Pancreas (tissue), 10 donors: ENCODE measurements around the gene RAB13. TPM values are rescaled to one million over a fixed set of nuclear protein-coding genes. Genes with fewer than 3 reads are reported as not detected.

Source experiments
- ATAC-seq, 4 donors: fragments of 200-7000 bp; cut with Tn5 transposase; one replicate each; pipeline versions ENCODE4 v1.8.0 to v1.9.1; 2020; ENCODE audit warnings: mild to moderate bottlenecking in 4 of 4, moderate library complexity in 4 of 4
- DNase-seq, 6 donors: peaks; one replicate each; pipeline ENCODE4 v3.0.0-alpha.2; 2020
- FAIRE-seq: peaks from 2 replicates; lab custom pipeline; 2012; peaks lifted over from hg19 to GRCh38; lab: Jason Lieb, UNC
- H3K27ac ChIP-seq, 4 donors: fragments of 200-600 bp; sonication (generic); 1 replicate in 3 of 4; 2 replicates in 1 of 4; pipeline versions ENCODE4 v1.5.0 to v1.8.0; 2020
- H3K27me3 ChIP-seq, 4 donors: fragments of 200-600 bp; one replicate each; pipeline ENCODE4 v1.8.0; 2021
- H3K36me3 ChIP-seq, 3 donors: fragments of 200-600 bp; sonication (generic) in 1 of 3; one replicate each; pipeline versions ENCODE4 v1.5.0 to v1.8.0; 2020 to 2021
- H3K4me1 ChIP-seq, 3 donors: fragments of 200-600 bp; one replicate each; pipeline ENCODE4 v1.8.0; 2021
- H3K4me3 ChIP-seq, 4 donors: fragments of 200-600 bp; sonication (generic) in 2 of 4; one replicate each; pipeline versions ENCODE4 v1.5.0 to v1.8.0; 2020 to 2021
- H3K9me3 ChIP-seq, 4 donors: fragments of 200-600 bp; one replicate each; pipeline ENCODE4 v1.8.0; 2021
- WGBS, 2 donors: extraction: QIAGEN DNeasy Blood & Tissue Kit; methylation state at CpG; one replicate each; pipeline ENCODE4 v1.1.7; 2013; 5-methylcytosine and 5-hydroxymethylcytosine counted together
- intact Hi-C, 3 donors: fragments of 100-400 bp; cut with DNase I; formaldehyde crosslinking; loops; one replicate each; pipeline versions ENCODE4 v1.11.1 to v1.14.2; 2022
- polyA plus RNA-seq, 2 donors: library from polyadenylated mRNA; stranded (reverse); fragments of 200-250 nt; gene quantifications; one replicate each; pipeline ENCODE4 v1.2.3, GENCODE V29; 2013
- total RNA-seq, 6 donors: library from RNA; stranded (reverse); fragmentation: NEBNext Ultra II Directional in 4 of 6; extraction: Animal tissue kit (Norgen Biotek cat#: 25700) in 4 of 6; gene quantifications; one replicate each; pipeline versions ENCODE4 v1.2.1 to v1.2.4, GENCODE V29; 2021 to 2023
- TF ChIP-seq, protein P1 (sequence below), 4 donors: fragments of 200-600 bp; sonication (generic) in 3 of 4; IDR thresholded peaks; one replicate each; pipeline versions ENCODE4 v1.5.0 to v1.8.0; 2021; ENCODE audit warnings: antibody characterized with exemption in 4 of 4
- donor health status: healthy with polysubstance abuse.
- donor health status: DM: no; HTN: no; CAD: no; lungs with moderate emphysema.
- donor health status: DM: no; HTN: no; CAD: no.
- donor health status: control.
- donor health status: control.
- donor health status: Bipolar disorder and iron deficiency.
- donor health status: DM: yes; HTN: yes; CAD: no.
- donor health status: DM: no; HTN: no; CAD: no.
- donor health status: DM: no; HTN: no; CAD: no.
- donor health status: DM: yes; HTN: yes; CAD: no.

RAB13 gene
- total and polyA plus RNA-seq, 8 donors, result 36.8 to 118 (median 50.4) TPM

DNA sequence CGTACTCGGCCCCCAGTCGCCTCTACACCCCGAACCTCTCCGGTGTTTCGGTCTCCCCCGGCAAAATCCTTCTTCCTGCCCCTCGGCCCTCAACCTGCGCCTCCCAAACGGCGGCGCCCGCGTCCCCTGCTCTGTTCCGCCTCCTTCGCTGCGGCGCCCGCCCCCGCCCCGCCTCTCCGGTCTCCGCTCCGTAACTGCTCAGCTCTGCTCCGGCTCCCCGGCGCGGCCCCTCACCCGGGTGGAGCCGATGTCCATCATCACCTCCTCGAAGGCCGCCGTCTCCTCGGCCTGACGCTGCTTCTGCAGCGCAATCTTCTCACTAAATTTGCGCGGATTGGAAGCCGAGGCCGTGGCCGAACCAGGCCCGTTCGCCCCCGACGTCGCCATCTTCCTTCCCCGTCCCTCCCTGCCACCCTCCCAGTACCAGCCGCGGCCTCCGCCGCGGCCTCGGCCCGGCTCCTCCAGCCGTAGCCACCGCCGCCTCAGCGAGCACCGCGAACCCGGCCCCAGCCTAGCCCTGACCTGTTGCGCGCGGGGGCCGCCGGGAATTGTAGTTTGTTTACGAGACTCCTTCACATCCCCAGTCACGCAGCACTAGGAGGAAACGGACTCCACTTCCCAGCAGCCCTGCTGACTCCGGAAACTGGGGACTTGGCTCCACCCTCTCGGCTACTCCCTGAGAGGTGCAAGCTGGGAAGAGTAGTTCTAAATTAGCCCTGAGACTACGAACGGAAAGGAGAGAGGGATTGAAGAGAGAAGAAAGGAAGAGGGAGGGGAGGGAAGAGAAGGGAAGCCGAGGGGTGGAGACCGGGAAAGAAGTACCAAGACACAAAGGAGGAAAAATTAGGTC, 27.8 kb downstream of the RAB13 start, which contains the start of gene CRTC2:
Gene CRTC2, minus strand, starts transcription at position 502 of the 850 bp plus-strand sequence. Its CDS starts 115 bp downstream, at position 387.
- TF ChIP-seq, protein P1, sequence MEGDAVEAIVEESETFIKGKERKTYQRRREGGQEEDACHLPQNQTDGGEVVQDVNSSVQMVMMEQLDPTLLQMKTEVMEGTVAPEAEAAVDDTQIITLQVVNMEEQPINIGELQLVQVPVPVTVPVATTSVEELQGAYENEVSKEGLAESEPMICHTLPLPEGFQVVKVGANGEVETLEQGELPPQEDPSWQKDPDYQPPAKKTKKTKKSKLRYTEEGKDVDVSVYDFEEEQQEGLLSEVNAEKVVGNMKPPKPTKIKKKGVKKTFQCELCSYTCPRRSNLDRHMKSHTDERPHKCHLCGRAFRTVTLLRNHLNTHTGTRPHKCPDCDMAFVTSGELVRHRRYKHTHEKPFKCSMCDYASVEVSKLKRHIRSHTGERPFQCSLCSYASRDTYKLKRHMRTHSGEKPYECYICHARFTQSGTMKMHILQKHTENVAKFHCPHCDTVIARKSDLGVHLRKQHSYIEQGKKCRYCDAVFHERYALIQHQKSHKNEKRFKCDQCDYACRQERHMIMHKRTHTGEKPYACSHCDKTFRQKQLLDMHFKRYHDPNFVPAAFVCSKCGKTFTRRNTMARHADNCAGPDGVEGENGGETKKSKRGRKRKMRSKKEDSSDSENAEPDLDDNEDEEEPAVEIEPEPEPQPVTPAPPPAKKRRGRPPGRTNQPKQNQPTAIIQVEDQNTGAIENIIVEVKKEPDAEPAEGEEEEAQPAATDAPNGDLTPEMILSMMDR (IDR thresholded peaks at IDR 0.05), result no peak
- H3K4me1 ChIP-seq, result peaks cover 7 to 27% (median 10%) of the 10 kb centered on the region in 3 donors
- DNase-seq (peak; percentile 95 to 99 (median 98)), ATAC-seq (peak; percentile 85 to 90 (median 88)), FAIRE-seq (peak; percentile 47)
- no peaks in the 10 kb centered on the region for H3K27me3 ChIP-seq
- H3K27ac ChIP-seq, result peak within 1 kb of the TSS; percentile 63 to 91 (median 73)
- 1% methylated on average over 74 of the region's 75 CpGs for WGBS, 2 donors
- intact Hi-C loops, result no loop called here
- H3K9me3 ChIP-seq, result no peaks in the 10 kb centered on the region
- peaks cover 0 to 7% (median 0%) of the 10 kb centered on the region in 3 donors for H3K36me3 ChIP-seq
- H3K4me3 ChIP-seq, result peak within 1 kb of the TSS; percentile 67 to 91 (median 78)

DNA sequence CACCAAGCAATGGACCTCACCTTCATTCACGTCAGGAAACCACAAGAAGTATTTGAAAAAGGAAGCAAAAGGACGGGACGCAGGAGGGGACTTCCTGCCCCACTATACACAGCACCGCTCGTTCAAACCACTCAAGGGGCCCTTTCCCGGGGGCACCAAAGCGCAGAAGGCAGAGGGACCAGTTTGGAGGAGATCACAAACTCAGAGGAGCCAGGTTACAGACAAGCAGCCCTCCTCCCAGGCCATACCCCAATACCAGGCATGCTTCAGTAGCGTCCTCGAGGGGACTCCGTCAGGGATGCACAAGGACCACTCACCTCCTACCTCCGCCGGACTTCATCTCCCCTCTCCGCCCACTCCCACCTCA, 28.4 kb downstream of the RAB13 start:
- ATAC-seq (peak in 3 of 4 donors; percentile 0 to 5 (median 3)), FAIRE-seq (no peak), DNase-seq (no peak)
- peak overlapping the region in 3 of 4 donors; percentile 67 to 91 (median 79) for H3K27ac ChIP-seq
- H3K9me3 ChIP-seq, result no peaks in the 10 kb centered on the region
- TF ChIP-seq, protein P1 (IDR thresholded peaks at IDR 0.05), result no peak
- H3K36me3 ChIP-seq, result peaks cover 0 to 7% (median 0%) of the 10 kb centered on the region in 3 donors
- H3K4me3 ChIP-seq, result peak overlapping the region; percentile 67 to 91 (median 78)
- H3K27me3 ChIP-seq, result no peaks in the 10 kb centered on the region
- peaks cover 7 to 27% (median 10%) of the 10 kb centered on the region in 3 donors for H3K4me1 ChIP-seq
- intact Hi-C loops, result no loop called here
- 0% methylated on average over 12 to 13 of the region's 13 CpGs for WGBS, 2 donors

DNA sequence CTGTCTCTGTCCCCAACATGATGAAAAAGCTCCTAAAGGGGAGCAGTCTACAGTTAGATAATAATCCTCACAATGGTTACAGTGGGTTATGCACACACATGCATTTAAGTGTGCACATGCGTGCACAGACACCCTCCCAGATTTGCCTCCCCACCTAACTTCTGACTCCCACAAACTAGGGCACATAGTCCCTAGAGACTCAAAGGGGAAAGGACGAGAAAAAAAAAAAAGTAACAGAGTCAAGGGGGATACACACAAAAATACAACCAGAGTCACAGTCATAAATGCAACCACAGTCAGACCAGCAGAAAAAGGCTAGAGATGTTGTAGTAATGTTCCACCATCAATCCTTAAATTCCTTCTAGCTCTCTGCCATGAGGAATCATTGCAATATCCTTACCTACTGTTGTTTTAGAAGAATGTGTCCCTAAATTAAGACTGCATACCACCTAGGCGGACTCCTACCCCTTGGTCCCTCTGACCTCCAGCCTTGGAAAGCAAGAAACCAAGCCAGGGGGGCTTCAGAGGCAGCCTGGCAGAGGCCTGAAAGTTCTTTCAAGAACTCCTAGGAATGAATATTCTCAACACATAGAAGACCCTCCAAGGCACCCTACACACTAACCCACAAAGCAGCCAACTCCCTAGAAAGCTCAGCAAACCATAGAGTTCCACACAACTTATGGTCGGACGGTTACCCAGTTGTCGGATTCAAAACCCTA, 29.0 kb downstream of the RAB13 start:
- 29 to 34% methylated on average over 6 of the region's 6 CpGs for WGBS, 2 donors
- peaks cover 5 to 22% (median 5%) of the 10 kb centered on the region in 3 donors for H3K4me1 ChIP-seq
- H3K27me3 ChIP-seq, result no peaks in the 10 kb centered on the region
- intact Hi-C loops, result no loop called here
- TF ChIP-seq, protein P1 (IDR thresholded peaks at IDR 0.05), result no peak
- peak in 1 of 6 donors; percentile 9 for DNase-seq
- H3K36me3 ChIP-seq, result peaks cover 0 to 13% (median 4%) of the 10 kb centered on the region in 3 donors
- H3K27ac ChIP-seq, result peak overlapping the region in 2 of 4 donors; percentile 67 to 91
- FAIRE-seq, result no peak
- H3K9me3 ChIP-seq, result no peaks in the 10 kb centered on the region
- ATAC-seq, result no peak
- peak overlapping the region; percentile 67 to 91 (median 78) for H3K4me3 ChIP-seq

DNA sequence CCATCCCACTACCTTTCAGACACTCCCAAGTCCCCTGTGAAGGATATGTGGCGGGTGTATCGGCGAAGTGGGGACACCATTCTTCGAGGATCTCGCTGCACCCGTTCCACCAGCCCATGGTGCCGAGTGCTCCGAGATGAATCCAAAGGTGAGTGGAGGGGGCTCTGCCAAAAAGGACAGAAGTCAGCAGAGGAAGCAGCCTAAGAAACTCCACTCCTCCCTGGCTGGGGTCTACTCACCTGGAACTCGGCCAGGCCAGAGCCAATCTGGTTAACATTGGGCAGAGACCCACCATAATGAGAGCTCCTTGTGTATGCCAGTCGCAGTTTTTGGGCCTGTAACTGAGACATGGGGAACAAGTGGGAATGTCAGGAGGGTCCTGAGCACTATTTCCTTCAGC, 31.3 kb downstream of the RAB13 start:
- no peak for ATAC-seq
- Histone ChIP-seq H3K9me3 (no peaks in the 10 kb centered on the region), H3K36me3 (peaks cover 0 to 28% (median 6%) of the 10 kb centered on the region in 3 donors), H3K27ac (no peak overlapping the region), H3K4me1 (peaks cover 0 to 13% (median 4%) of the 10 kb centered on the region in 3 donors), H3K27me3 (no peaks in the 10 kb centered on the region), H3K4me3 (no peak overlapping the region)
- TF ChIP-seq, protein P1 (IDR thresholded peaks at IDR 0.05), result no peak
- no peak for FAIRE-seq
- 90 to 95% methylated on average over 10 of the region's 10 CpGs for WGBS, 2 donors
- intact Hi-C loops, result no loop called here
- peak in 1 of 6 donors; percentile 55 for DNase-seq
